NAMALWA (cell line): ENCODE measurements around the gene SATB2.

Experiments
- DNase-seq: peaks from one replicate; pipeline ENCODE4 v3.0.0-alpha.2; 2015; ENCODE audit warnings: low spot score

Gene SATB2

GRCh38 chr2:199465988-199466691 is 8.4 kb upstream of the SATB2 start:
- no peak for DNase-seq

- DNase-seq, result no peak
Observed at GRCh38 chr2:199465390-199465789, 7.7 kb upstream of the SATB2 start.

- no peak for DNase-seq
Observed at GRCh38 chr2:199464606-199465352, 7.0 kb upstream of the SATB2 start.

GRCh38 chr2:199463708-199464605 is 6.2 kb upstream of the SATB2 start:
- no peak for DNase-seq

GRCh38 chr2:199462956-199463692 is 5.4 kb upstream of the SATB2 start:
- DNase-seq, result no peak

- DNase-seq, result no peak
Observed at GRCh38 chr2:199462347-199462955, 4.7 kb upstream of the SATB2 start.

- no peak for DNase-seq
Observed at GRCh38 chr2:199461711-199462346, 4.1 kb upstream of the SATB2 start.

- DNase-seq, result no peak
Observed at GRCh38 chr2:199460846-199461710, 3.3 kb upstream of the SATB2 start.

- DNase-seq, result peak; percentile 36
Observed at GRCh38 chr2:199460101-199460671, 2.4 kb upstream of the SATB2 start.

- peak; percentile 57 for DNase-seq
Observed at GRCh38 chr2:199459286-199460100, 1.8 kb upstream of the SATB2 start.

- DNase-seq, result no peak
Observed at GRCh38 chr2:199458806-199459285, 1.1 kb upstream of the SATB2 start.

GRCh38 chr2:199458009-199458805 is 468 bp upstream of the SATB2 start:
- DNase-seq, result no peak

GRCh38 chr2:199456383-199457146 is 1.2 kb downstream of the SATB2 start:
- no peak for DNase-seq

- DNase-seq, result no peak
Observed at GRCh38 chr2:199455545-199456382, 2.0 kb downstream of the SATB2 start.

GRCh38 chr2:199455210-199455544 is 2.6 kb downstream of the SATB2 start:
- no peak for DNase-seq

GRCh38 chr2:199452991-199453379 is 4.8 kb downstream of the SATB2 start:
- DNase-seq, result no peak
